BJ (cell line): ENCODE measurements around the gene HTR1B. TPM values are rescaled to one million over a fixed set of nuclear protein-coding genes. Genes with fewer than 3 reads are reported as not detected.
A peak's percentile ranks its signal among the peaks of the same experiment; 100 is the strongest.

Source experiments
- CTCF ChIA-PET: fragments of 350-600 bp; formaldehyde crosslinking; extraction: SDS; loops from one replicate; lab custom pipeline; 2021; ENCODE audit warnings: antibody characterized with exemption, inconsistent platforms; lab: Yijun Ruan, JAX
- POLR2A ChIA-PET: fragments of 300-600 bp; sonication (Branson Sonifier 250); formaldehyde crosslinking; extraction: SDS; loops from one replicate; lab custom pipeline; 2021; ENCODE audit warnings: antibody characterized with exemption; lab: Charles Lee
- DNase-seq: peaks from one replicate; pipeline ENCODE4 v3.0.0-alpha.2; 2011; ENCODE audit warnings: low read depth
- H3K27me3 ChIP-seq: 2 replicates; pipeline ENCODE4 v1.6.0; 2011; ENCODE audit warnings: low read length; ENCODE audit not compliant: control insufficient read depth, insufficient read depth
- H3K36me3 ChIP-seq: 2 replicates; pipeline ENCODE4 v1.5.1; 2011; ENCODE audit warnings: low read length; ENCODE audit not compliant: control insufficient read depth, insufficient read depth
- H3K4me3 ChIP-seq: 2 replicates; pipeline ENCODE4 v1.5.1; 2011; ENCODE audit warnings: low read depth, mild to moderate bottlenecking, control low read depth, low read length
- polyA plus RNA-seq: library from polyadenylated mRNA; depleted of rRNA; stranded (reverse); fragments of >200 nt; gene quantifications from 2 replicates; pipeline ENCODE4 v1.2.3, GENCODE V29; 2011
- TF ChIP-seq, protein P1 (sequence below): IDR thresholded peaks from 2 replicates; pipeline ENCODE4 v1.5.1; 2011; ENCODE audit warnings: low read depth, mild to moderate bottlenecking, control low read depth, inconsistent platforms, low read length, moderate library complexity; ENCODE audit not compliant: insufficient read depth

HTR1B gene
- polyA plus RNA-seq, 1 experiment, result 3.1 TPM

DNA sequence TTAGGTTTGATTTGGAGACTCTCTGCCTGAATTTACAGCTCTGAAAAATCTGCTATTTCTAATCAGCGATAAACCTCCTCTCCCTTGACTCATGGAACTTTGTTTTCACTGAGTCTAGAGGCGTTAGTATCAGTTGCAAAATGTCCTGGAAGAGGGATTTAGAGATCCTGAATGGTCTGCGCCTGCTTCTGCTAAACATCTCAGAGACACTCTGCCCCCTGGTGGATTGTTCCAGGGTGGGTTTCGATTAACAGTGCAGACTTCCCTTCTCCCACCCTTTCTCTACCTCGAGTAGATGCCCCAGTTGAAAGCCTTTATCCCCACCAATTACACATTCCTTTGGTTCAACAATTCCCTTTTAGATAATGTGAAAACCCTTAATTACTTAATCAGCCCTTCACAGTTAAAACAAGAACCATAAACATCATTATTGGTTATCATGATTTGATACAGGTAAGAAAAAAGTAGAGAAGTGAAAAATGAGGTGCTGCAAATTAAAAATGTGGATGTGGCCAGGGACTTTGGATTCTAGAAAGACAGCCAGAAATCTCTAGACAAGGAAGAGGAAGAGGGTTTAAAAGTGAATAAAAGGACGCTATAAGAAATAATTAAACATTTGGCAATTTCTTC is 5.5 kb downstream of the HTR1B start:
- DNase-seq, result peak; percentile 36
- Histone ChIP-seq H3K36me3 (no peaks in the 10 kb centered on the region), H3K27me3 (0 out of 2 replicates have a peak, but pooled peaks cover 1% of the 10 kb centered on the region), H3K4me3 (no peak overlapping the region)
- ChIA-PET CTCF (interaction anchor here (0.6 to 2.1 kb wide), 11 partner anchors 9 to 1565 kb away, joined by 3 to 12 read pairs (median 3); no protein-coding TSS in a partner anchor), POLR2A (no interaction called here)
- TF ChIP-seq, protein P1, sequence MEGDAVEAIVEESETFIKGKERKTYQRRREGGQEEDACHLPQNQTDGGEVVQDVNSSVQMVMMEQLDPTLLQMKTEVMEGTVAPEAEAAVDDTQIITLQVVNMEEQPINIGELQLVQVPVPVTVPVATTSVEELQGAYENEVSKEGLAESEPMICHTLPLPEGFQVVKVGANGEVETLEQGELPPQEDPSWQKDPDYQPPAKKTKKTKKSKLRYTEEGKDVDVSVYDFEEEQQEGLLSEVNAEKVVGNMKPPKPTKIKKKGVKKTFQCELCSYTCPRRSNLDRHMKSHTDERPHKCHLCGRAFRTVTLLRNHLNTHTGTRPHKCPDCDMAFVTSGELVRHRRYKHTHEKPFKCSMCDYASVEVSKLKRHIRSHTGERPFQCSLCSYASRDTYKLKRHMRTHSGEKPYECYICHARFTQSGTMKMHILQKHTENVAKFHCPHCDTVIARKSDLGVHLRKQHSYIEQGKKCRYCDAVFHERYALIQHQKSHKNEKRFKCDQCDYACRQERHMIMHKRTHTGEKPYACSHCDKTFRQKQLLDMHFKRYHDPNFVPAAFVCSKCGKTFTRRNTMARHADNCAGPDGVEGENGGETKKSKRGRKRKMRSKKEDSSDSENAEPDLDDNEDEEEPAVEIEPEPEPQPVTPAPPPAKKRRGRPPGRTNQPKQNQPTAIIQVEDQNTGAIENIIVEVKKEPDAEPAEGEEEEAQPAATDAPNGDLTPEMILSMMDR, result peak; percentile 76

DNA sequence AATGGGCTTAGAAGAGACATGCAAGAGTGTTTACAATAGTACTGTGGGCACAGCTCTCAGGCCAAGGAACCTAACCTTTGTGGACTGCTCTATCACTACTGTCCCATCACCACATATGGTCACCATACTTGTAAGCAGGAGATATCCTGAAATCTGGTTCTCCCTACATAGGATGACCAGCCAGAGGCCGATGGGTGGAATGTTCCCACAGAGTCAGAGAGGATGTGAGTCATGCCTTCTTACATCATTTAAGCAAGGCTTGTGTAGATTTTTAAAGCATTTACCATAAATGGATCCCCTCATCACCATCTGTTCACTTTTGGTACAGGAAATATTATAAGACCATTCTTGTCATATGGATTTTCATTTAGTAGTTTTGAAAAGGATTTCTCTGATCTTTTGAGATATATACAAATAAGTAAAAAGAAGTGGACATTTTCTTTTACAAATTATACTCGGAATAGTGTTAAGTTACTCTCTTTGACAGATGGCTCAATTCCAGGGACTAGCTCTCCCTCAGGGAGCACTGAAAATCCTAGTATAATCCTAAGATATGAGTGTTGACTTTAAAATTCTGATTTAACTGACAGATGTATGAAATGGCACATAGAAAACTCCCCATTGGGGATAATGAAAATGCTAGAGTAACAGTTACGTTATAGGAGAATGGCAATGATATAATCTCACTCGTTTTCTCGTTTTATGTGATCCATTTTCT is 6.6 kb downstream of the HTR1B start:
- POLR2A ChIA-PET, result interaction anchor here (0.5 kb wide), 1 partner anchor 572 kb away, joined by 4 read pairs; no protein-coding TSS in a partner anchor
- Histone ChIP-seq H3K36me3 (no peaks in the 10 kb centered on the region), H3K4me3 (no peak overlapping the region), H3K27me3 (0 out of 2 replicates have a peak, but pooled peaks cover under 1% of the 10 kb centered on the region)
- CTCF ChIA-PET, result interaction anchor here (0.8 to 2.1 kb wide), 9 partner anchors 8 to 1564 kb away, joined by 3 to 12 read pairs (median 3); no protein-coding TSS in a partner anchor
- DNase-seq, result peak; percentile 97
- TF ChIP-seq, protein P1, result no peak

DNA sequence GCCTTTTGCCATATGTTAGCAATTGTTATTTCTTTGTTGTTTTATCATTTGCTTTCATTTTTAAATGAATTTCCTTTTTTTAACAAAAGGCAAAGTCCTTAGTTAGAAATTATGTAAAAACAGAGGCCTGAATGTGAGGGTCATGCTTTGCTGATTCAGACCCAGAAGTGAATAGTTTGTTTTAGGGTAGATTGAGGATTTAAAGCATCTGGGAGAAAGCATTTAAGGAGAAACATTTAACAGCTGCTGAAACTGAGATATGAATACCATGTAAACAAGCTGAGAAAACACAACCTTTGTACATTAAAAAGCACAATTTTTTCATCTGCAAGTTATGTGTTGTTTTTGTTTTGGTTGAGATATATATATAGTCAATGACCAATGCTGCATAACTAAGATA is 8.0 kb downstream of the HTR1B start:
- no peak for DNase-seq
- ChIA-PET POLR2A (no interaction called here), CTCF (interaction anchor here (1.0 to 1.3 kb wide), 2 partner anchors 9 to 456 kb away, joined by 3 read pairs; no protein-coding TSS in a partner anchor)

DNA sequence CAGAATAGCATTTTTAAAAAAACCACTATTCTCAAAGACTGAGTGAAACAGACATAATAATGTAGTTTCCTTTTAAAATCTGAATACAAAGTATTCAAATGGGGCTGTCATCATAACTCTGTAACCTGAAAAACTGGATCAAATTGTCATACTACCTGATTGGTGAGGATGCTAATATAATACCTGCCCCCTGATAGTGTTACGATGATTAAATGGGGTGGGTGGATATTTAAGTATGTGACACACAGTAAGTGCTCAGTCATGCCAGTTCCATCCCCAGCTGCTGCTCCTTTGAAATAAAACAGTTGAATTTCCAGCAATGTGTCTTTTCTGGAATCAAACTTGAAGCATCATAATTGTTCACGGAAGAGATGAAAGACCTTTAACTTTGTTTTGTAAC is 8.9 kb downstream of the HTR1B start:
- CTCF ChIA-PET, result interaction anchor here (1.3 kb wide), 1 partner anchor 10 kb away, joined by 3 read pairs; no protein-coding TSS in a partner anchor
- no peak for DNase-seq
- no peaks in the 10 kb centered on the region for H3K36me3 ChIP-seq
- POLR2A ChIA-PET, result no interaction called here
- no peak overlapping the region for H3K4me3 ChIP-seq
- TF ChIP-seq, protein P1, result no peak
- H3K27me3 ChIP-seq, result no peaks in the 10 kb centered on the region

More for the DNA sequence above, 8.0 kb downstream of the HTR1B start:
- Histone ChIP-seq H3K36me3 (no peaks in the 10 kb centered on the region), H3K27me3 (no peaks in the 10 kb centered on the region), H3K4me3 (no peak overlapping the region)
- TF ChIP-seq, protein P1, result no peak

DNA sequence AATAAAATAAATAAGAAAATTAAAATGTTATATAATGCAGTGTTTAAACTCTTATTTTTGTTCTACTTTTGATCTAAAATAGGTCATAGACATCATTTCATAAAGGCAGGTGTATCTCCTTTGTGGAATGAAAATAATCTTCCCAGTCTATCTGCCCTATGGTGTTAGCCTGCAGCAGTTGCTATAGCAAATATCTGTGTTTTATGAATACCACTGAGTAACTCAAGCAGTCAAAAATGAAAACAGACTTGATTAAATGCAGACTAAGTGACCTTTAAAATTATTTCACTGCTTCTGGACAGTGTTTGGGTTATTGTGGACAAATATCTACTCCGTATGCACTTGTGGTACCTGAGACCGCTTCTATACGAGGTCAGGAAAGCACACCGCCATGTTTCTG is 11.8 kb downstream of the HTR1B start:
- Histone ChIP-seq H3K27me3 (no peaks in the 10 kb centered on the region), H3K36me3 (no peaks in the 10 kb centered on the region), H3K4me3 (no peak overlapping the region)
- TF ChIP-seq, protein P1, result no peak
- DNase-seq, result no peak
- POLR2A ChIA-PET, result no interaction called here
- CTCF ChIA-PET, result interaction anchor here (0.9 kb wide), 1 partner anchor 158 kb away, joined by 3 read pairs; no protein-coding TSS in a partner anchor
